Hematopoietic multipotent progenitor cell treated with erythropoietin and hydrocortisone succinate and interleukin-3 and kit ligand, for 8 days (in vitro differentiated cells): Measurements from ENCODE around the gene SLC35E3.
"Not testable (repeated sequence)": the region's sequence is repeated elsewhere in the genome, so short reads cannot be mapped to it uniquely, and the experiment has no call there.

Source experiments
- DNase-seq: peaks from one replicate; pipeline ENCODE4 v3.0.0-alpha.2; 2015

Gene SLC35E3

GRCh38 chr12:68798882-68799234, 52.9 kb downstream of the SLC35E3 start:
- DNase-seq: no peak

- no peak for DNase-seq
Measured at GRCh38 chr12:68800294-68800693, 54.3 kb downstream of the SLC35E3 start.

- not testable (repeated sequence) for DNase-seq
Measured at GRCh38 chr12:68801124-68801523, 55.1 kb downstream of the SLC35E3 start.

DNA sequence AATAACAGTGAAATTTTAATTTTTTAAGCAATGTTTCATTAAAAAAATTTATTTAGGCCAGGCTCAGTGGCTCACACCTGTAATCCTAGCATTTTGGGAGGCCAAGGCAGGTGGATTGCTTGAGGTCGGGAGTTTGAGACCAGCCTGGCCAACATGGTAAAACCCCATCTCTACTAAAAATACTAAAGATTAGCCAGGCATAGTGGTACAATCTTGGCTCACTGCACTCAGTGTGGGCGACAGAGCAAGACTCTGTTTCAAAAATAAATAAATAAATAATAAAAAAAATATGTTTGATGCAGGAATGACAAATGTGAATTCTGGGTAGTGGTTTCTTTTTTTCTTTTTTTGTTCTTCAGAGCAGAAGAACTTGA, 56.4 kb downstream of the SLC35E3 start:
- DNase-seq: not testable (repeated sequence)

- DNase-seq: not testable (repeated sequence)
Measured at GRCh38 chr12:68802911-68803651, 57.1 kb downstream of the SLC35E3 start.

DNA sequence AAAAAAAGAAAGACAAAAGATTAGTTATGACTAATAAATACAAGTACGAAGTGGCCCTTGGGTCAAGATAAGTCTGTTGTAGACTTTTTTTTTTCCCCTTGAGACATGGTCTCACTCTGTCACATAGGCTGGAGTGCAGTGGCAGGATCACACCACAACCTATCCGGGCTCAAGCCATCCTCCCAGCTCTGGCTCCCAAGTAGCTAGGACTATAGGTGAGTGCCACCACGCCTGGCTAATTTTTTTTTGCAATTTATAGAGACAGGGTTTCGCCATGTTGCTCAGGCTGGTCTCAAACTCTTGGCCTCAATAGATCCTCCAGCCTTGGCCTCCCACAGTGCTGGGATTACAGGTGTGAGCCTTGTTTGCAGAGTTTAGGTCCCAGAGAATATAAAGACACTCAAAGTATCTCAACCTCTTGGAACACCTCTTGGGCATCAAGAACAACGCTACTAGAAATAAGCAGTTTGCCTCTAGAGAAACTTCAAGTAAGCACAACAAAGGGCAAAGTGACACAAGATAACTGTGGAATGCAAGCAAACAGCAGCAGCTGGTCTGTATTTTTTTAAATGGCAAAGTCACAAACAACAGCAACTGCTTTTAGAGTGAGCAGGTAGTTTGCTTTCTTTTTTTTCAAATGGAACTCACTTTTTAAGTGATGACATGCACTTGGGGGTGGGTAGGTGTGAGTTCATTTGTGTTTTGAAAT, 58.1 kb downstream of the SLC35E3 start:
- no peak for DNase-seq

DNA sequence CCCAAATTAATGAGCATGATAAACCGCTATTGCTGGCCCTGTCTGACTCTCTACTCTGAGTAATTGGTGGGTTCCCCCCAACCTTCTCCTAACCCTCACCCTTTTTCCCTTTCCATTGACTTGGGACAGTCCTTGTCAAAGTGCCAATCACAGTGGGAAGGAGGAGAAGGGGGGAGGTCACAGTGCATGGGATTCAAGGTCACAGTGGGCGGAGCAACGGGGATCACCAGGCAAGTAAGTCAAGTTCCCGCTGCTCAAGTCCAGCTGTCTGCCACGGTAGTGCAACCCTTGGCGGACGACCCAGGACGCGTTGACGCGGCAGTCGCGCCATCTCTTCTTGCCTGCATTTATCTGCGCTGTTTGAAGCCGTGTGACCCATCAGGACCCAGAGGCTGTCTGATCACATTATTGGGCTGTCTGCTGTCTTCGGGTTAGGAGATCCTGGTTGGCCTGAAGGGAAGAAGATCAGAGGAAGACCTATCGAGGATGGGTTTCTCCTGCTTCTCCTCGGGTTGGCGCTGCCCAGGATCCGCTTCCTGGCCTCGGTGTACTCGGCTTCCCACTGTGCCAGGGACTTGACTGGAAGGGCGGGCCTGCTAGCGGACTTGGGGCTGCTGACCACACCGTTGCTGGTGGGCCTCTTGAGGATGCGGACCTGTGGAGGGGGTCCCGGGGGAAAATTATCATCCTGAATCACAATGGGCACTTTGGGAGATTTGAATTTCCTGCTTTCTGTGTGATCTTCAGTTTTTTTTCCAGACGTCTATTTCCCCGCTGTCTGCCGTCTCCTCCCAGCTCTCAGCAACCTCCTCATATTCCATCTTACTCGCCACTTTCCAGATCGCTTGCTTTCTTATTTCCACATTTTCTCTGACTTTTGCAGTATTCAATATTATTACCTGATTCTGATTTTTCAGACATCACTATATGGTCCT, 58.9 kb downstream of the SLC35E3 start:
- DNase-seq: no peak

DNA sequence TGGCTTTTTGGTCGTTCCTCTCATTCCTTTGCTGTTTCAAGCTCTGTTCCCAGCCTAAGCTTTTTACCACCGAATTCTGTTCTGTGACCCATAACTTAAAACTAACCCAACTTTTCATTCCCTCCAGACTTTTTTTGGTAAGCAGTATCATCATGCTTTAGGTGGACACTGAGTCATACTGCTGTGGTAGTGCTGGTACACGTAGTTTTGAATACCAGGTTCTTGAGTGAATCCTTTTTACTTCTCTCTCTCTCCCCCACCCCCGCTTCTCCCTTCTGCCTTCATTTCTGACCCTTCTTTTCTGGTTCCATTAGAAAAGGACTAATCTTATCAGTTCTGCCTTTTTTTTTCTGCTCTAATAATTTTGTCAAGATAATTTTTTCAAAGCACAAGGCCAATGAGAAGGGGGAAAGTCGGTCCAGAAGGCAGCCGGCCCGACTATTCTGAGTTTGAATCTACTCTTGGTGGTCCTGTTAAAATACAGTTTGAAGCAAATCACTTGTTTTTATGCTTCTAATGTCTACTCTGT, 59.7 kb downstream of the SLC35E3 start:
- DNase-seq: no peak

DNA sequence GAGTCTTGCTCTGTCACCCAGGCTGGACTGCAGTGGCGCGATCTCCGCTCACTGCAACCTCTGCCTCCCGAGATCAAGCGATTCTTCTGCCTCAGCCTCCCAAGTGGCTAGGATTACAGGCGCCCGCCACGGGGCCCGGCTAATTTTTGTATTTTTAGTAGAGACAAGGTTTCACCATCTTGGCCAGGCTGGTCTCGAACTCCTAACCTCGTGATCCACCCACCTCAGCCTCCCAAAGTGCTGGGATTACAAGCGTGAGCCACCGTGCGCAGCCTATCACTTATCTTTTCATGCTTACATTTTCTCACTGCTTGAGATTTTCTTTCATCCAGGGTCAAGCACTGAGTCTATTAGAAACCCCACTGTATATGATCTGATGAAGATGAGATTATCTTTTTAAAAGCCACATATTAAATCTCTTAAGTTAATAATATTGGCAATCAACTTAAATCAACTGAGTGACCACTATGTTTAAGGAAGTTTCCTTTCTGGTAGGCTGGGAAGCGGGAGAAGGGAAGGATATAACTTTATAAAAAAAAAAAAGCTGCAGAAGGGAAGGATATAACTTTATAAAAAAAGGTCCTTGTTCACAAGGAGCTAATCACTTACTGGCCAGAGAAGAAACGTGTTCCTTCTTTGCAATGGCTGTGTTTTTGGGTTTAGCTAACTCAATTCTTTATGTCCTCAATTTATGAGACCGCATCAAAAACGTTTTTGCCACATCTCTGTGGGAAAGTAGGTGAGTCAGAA, 60.7 kb downstream of the SLC35E3 start:
- DNase-seq: no peak

DNA sequence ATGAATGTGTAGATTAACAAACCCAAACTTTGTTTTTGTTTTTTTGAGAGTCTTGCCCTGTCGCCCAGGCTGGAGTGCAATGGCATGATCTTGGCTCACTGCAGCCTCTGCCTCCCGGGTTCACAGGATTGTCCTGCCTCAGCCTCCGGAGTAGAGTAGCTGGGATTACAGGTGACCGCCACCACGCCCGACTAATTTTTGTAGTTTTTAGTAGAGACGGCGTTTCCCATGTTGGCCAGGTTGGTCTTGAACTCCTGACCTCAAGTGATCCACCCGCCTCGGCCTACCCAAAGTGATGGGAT, 61.2 kb downstream of the SLC35E3 start:
- DNase-seq: not testable (repeated sequence)

GRCh38 chr12:68807576-68808387, 61.8 kb downstream of the SLC35E3 start, which contains the start of gene MDM2:
MDM2 (plus strand) TSS chr12:68808177; CDS start chr12:68808478, 301 bp downstream.
- peak; percentile 94 for DNase-seq

GRCh38 chr12:68808388-68809189, 62.6 kb downstream of the SLC35E3 start:
- DNase-seq: peak; percentile 90

DNA sequence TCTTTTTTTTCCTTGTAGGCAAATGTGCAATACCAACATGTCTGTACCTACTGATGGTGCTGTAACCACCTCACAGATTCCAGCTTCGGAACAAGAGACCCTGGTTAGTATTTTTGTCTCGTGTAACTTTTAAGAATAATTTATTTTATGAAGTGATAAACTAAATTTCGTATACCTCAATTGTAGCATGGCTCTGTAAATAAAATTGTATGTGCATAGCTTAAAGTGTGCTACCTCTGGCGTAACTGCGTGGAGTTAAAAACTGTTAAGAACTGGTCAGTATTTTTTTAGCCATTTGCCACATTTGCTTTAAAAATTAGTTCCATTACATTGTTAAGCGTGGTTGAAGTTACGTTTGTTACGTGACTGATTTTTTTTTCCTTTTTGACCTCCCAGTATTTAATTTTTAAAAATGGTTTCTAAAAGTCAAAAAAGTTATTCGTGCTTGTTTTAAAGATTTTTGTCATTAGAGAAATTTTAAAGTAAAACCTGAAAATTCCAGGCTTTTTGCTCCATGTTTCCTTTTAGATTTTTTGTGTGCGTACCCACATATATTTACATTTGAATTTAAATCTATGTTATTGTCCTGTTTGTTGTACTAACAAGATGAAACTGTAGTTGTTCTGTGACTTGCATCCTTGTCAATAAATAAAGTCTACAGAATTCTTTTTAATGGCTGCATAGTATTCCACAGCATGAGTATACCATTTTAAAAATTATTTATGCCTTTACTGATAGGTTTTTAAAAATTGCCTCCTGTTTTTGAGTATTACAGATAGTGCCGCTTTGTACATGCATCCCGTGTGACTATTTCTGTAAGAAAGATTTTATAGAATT, 63.4 kb downstream of the SLC35E3 start:
- no peak for DNase-seq

GRCh38 chr12:68810027-68810389, 64.0 kb downstream of the SLC35E3 start:
- DNase-seq: not testable (repeated sequence)

DNA sequence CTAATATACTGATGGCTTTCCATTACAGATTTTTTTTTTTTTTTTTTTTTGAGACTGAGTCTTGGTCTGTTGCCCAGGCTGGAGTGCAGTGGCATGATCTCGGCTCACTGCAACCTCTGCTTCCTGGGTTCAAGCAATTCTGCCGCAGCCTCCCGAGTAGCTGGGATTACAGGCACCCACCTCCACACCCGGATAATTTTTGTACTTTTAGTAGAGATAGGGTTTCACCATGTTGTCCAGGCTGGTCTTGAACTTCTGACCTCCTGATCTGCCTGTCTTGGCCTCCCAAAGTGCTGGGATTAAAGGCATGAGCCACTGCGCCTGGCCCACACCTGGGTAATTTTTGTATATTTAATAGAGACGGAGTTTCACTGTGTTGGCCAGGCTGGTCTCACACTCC, 65.6 kb downstream of the SLC35E3 start:
- DNase-seq: not testable (repeated sequence)

DNA sequence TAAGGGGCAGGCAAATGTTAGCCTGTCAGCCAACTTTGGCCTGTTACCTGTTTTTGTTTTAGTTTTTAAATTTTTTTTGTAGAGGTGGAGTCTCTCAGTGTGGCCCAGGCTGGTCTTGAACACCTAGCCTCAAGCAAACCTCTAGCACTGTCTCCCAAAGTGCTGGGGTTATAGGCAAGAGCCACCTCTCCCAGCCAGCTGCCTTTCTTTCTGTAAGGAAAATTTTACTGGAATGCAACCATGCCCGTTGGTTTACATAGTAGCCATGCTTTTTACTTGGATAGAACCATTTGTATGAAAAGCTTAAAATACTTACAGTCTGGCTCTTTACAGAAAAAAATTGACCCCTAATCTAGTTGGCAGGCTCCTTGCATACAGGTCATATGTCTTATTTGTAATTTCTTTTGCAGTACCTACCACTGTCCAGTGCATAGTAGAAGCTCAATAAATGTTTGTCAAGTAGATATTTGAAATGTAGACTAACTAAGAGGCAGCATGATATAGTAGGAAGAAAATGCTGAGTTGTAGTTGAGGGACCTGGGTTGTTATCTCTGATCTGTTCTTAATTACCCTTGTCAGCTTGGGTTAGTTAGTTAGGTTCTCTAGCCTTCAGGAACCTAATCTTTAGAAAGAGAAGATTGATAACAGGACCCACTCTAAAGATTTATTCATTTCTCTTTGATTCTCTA, 66.7 kb downstream of the SLC35E3 start:
- DNase-seq: peak; percentile 28

- DNase-seq: no peak
Measured at GRCh38 chr12:68813242-68813593, 67.2 kb downstream of the SLC35E3 start.

DNA sequence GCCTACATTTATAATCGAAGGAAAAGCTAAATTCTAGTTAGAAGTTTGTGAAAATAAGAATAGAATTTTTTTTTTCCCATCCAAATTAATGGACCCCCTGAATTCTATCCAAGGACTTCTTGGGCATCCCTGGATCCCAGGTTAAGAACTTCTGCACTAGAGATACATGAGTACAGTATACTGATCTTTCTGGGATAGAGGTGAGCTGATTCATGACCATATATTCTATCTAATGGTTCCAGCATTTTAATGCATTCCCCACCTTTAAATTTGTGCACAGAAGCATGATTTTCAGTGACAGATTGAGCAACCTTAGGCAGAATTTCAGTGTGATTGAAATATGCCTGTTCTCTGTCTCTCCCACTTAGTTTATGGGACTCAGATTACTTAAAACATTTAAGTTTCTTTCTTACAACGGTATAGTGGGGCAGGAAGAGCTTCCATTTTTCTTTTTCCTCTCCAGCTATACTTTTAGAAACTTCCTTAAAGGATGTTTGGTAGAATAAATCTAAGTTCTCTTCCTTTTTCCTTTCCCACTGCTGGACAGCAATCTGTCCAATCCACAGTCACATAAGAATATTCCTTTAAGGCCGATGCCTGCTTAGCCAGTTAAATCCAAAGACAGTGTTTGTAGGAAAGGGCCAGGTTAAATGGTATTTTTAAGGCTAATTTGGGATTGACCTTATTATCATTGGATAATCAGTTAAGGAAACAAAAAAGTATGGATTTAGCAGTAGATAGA, 68.7 kb downstream of the SLC35E3 start:
- DNase-seq: no peak
